Measurements from ENCODE around the gene CCNF.

The CCNF gene

GRCh38 chr16:2425825-2426430, 3.3 kb upstream of the CCNF start:
- Histone ChIP-seq H3K36me3 (peaks cover 5% of the 10 kb centered on the region), H3K4me3 (ENCODE audit: low read depth, low read length) (no peak overlapping the region), H3K27ac (no peak overlapping the region), H3K27me3 (ENCODE audit: insufficient read depth, low read depth, severe bottlenecking) (no peaks in the 10 kb centered on the region), H3K9me3 (ENCODE audit: severe bottlenecking) (no peaks in the 10 kb centered on the region)
- TF ChIP-seq CTCF (IDR thresholded peaks at IDR 0.05; ENCODE audit: low read depth, low read length), result no peak
- no peak for DNase-seq

DNA sequence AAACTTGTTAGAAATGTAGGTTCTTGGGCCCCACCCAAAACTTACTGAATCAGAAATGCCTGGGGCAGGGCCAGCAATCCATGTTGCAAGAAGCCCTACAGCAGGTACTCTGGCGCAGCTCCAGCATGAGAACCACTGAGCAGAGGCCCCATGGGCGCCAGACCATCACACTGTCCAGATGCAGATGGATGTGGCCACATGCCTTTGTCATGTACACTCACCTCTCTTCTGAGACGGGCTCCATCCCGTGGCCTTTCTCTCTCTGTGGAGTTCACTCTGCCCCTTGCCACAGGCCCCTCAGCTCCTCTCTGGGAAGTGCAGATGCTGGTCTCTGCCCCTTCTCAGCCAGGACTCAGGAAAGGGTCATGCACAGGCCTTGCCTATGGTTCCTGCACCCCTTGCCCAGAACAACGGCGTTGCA, 2.3 kb upstream of the CCNF start:
- no peak for DNase-seq

GRCh38 chr16:2427526-2427925, 1.7 kb upstream of the CCNF start:
- TF ChIP-seq CTCF (IDR thresholded peaks at IDR 0.05; ENCODE audit: low read depth, low read length), result no peak
- no peaks in the 10 kb centered on the region for H3K9me3 ChIP-seq (ENCODE audit: severe bottlenecking)
- H3K27ac ChIP-seq, result 0 out of 2 replicates have a peak overlapping the region, but pooled peaks have one; percentile 99

More for the DNA sequence above, 2.3 kb upstream of the CCNF start:
- Histone ChIP-seq H3K27ac (no peak overlapping the region), H3K9me3 (ENCODE audit: severe bottlenecking) (no peaks in the 10 kb centered on the region), H3K36me3 (peaks cover 14% of the 10 kb centered on the region), H3K4me3 (ENCODE audit: low read depth, low read length) (no peak overlapping the region), H3K27me3 (ENCODE audit: insufficient read depth, low read depth, severe bottlenecking) (no peaks in the 10 kb centered on the region)
- no peak for TF ChIP-seq CTCF (IDR thresholded peaks at IDR 0.05; ENCODE audit: low read depth, low read length)

DNA sequence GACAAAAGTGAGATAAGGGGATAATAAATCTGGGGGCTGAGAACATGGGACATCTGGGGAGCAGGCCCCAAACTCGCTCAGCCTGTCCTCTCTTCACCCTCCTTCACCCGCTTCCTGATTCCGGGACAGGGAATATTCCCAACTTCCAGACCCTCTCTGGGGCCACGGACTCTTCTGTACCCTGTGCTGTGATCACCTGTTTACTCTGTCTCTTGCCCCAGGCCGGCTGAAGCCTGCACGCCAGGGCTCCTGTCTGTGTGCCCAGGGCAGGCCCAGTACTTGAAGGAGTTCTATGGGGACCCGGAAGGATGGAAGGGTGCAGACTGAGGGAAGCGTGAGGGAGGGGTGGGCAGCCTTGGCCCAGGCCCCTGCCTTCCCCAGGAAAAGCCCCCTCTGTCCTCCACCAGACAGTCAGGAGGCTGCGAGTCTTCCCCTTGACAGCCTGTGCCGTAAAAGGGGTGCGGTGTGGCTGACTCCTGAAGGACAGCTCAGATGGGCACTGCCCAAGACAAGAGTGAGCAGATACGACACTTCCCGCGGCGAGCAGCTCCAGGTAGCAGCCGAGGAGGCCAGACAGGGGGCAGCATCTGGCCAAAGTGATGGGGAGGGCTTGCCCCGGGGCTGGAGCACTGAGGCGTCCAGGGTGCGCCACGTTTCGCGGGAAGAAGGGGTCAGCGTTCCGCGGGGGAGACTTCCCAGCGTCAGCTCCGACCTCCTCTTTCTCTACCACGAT, 1.0 kb upstream of the CCNF start:
- no peaks in the 10 kb centered on the region for H3K9me3 ChIP-seq (ENCODE audit: severe bottlenecking)
- H3K36me3 ChIP-seq, result peaks cover 27% of the 10 kb centered on the region
- peak overlapping the region; percentile 62 for H3K4me3 ChIP-seq (ENCODE audit: low read depth, low read length)
- peak overlapping the region; percentile 99 for H3K27ac ChIP-seq
- TF ChIP-seq CTCF (IDR thresholded peaks at IDR 0.05; ENCODE audit: low read depth, low read length), result peak; percentile 58
- no peaks in the 10 kb centered on the region for H3K27me3 ChIP-seq (ENCODE audit: insufficient read depth, low read depth, severe bottlenecking)
- DNase-seq, result peak; percentile 75

More at GRCh38 chr16:2427526-2427925, 1.7 kb upstream of the CCNF start:
- Histone ChIP-seq H3K36me3 (peaks cover 20% of the 10 kb centered on the region), H3K4me3 (ENCODE audit: low read depth, low read length) (no peak overlapping the region), H3K27me3 (ENCODE audit: insufficient read depth, low read depth, severe bottlenecking) (no peaks in the 10 kb centered on the region)
- no peak for DNase-seq

- Histone ChIP-seq H3K27ac (peak overlapping the region; percentile 99), H3K4me3 (ENCODE audit: low read depth, low read length) (peak overlapping the region; percentile 62), H3K27me3 (ENCODE audit: insufficient read depth, low read depth, severe bottlenecking) (no peaks in the 10 kb centered on the region), H3K9me3 (ENCODE audit: severe bottlenecking) (no peaks in the 10 kb centered on the region), H3K36me3 (peaks cover 32% of the 10 kb centered on the region)
- no peak for TF ChIP-seq CTCF (IDR thresholded peaks at IDR 0.05; ENCODE audit: low read depth, low read length)
- DNase-seq, result no peak
Observed at GRCh38 chr16:2428784-2429033, 538 bp upstream of the CCNF start.

All from WERI-Rb-1 (cell line).